Stimulated activated CD8-positive, alpha-beta memory T cell treated with anti-CD3 and anti-CD28 coated beads, Interleukin-7, amount 100 ng/mL, for 4 hours (primary cell): Measurements from ENCODE around the gene TMEM151B.
A peak's percentile ranks its signal among the peaks of the same experiment; 100 is the strongest.
"Not testable (repeated sequence)": the region's sequence is repeated elsewhere in the genome, so short reads cannot be mapped to it uniquely, and the experiment has no call there.

Source experiments
- DNase-seq, 2 donors: peaks; one replicate each; pipeline ENCODE4 v3.0.0-alpha.2; 2020; ENCODE audit warnings: low read depth in 2 of 2

The TMEM151B gene

DNA sequence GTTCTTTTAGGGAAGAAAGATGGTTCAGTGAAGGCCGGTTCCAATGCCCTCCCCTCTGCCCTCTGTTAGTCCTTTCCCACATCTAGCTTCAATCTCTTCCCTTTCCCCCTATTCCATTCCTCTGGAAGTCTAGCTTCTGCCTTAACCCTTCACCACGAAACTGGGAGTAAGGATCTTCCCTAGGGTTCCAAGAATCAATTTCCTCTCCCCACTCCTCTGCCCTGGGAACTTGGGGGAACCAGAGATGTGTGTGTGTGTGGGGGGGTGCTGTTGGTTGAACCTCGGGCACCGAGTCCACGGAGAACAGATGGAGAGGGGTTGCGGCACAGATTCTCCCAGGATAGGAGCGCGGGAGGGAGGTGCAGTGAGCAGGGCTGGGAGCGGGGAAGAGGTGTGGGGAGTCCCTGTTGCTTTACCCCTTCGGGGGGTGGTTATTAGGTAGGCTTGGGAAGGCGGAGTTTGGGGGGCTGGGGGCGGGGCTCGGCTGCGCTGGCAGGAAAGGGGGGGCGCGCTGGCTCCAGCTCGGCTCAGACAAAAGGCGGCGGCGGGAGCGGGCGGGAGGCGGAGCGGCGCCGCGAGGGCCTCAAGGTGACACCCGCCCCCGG lies at the start of gene TMEM151B:
Gene TMEM151B, plus strand, starts transcription at position 530 of the 605 bp plus-strand sequence. CDS start 293 bp downstream, outside the sequence.
- no peak for DNase-seq

DNA sequence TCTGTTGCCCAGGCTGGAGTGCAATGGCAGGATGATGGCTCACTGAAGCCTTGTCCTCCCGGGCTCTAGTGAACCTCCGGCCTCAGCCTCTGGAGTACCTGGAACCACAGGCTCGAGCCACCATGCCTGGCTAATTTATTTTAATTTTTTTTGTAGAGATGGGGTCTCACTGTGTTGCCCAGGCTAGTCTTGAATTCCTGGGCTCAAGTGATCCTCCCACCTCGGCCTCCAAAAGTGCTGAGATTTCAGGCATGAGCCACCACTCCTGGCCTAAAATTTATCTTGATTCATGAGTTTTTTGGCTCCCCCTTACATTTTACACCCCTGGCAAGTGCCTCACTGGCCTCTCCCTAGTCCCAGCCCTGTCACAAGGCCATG lies 49.3 kb upstream of the TMEM151B start:
- no peak for DNase-seq

DNA sequence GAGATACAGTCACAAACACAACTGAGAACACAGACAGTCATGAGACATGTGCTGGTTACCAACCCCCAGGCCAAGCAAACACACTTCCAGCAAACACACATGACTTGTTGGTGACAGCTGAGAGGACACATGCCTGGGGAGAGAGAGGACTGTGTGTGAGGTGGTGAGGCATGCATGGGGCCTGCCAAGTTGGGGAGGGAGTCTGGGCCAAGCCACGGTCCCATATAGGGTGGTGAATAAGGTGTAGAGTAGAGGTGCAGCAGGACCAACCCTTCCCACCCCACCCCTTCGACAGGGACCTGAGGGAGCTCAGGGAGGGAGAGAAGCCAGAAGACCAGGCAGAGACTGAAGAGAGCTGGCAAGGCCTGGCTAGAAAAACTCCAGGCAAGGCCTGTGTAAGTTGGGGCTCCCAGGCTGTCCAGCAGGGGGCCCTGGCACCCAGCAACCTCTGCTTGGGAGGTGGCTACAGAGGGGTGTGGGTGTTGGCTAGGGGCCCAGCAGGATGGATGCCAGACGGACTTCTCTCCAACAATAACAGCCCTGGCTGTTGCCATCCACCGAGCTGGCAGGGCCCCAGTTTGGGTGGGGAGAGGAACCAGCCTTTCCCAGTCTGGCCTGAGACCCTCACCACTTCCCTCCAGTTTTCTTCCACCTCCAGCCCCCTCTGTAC lies 48.8 kb upstream of the TMEM151B start:
- peak; percentile 38 to 50 for DNase-seq

- no peak for DNase-seq
These were observed 48.3 kb upstream of the TMEM151B start for GRCh38 chr6:44221961-44222335.

DNA sequence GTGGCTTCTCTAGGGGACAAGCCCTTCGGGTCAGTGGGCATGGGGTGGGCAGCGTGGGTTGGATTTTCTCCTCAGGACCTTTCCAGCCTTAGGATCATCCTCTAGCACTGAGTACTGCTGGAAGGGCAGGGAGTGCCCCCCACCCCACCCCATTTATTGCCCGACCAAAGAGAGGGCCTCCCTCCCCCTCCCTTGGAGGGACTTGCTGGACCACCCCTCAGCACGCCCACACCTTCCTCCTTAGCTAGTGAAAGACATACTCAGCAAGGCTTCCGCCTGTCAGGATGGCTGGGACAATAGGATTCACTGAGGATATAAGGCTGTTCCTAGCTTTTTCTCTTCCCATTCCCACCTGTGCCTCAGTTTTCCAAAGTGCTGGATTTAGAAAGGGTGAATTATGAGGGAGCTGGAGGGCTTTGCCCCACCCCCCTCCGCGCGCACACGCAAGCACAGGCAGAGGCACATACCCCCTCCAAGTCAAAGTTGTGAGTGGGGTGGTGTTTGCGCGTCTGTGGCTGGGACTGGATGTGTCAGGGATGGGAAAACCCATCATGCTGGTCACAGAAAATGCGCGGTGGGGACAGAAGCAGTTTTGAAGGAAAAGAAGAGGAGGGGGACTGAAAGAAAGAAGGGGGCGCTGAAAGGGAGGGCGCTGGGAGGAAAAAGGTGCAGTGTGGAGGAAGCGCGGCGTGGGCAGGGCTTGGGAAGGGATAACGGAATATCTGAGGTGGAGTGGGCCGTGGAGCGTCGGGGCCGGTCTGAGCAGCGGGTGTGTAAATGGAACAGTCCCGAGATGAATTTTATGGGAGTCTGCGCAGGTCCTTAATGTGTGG lies 47.5 kb upstream of the TMEM151B start:
- DNase-seq, result no peak

GRCh38 chr6:44223319-44224028 lies 46.8 kb upstream of the TMEM151B start, which contains the start of gene SLC29A1:
Gene SLC29A1 (plus strand): TSS chr6:44223595. CDS start chr6:44227314, 3,719 bp downstream.
- DNase-seq, result peak; percentile 69 to 80

GRCh38 chr6:44224029-44224964 lies 46.0 kb upstream of the TMEM151B start:
- no peak for DNase-seq

GRCh38 chr6:44224965-44225305 lies 45.3 kb upstream of the TMEM151B start:
- no peak for DNase-seq

GRCh38 chr6:44225579-44226325 lies 44.5 kb upstream of the TMEM151B start:
- DNase-seq, result no peak

- no peak for DNase-seq
These were observed 43.7 kb upstream of the TMEM151B start for GRCh38 chr6:44226368-44227147.

GRCh38 chr6:44227148-44227793 lies 43.0 kb upstream of the TMEM151B start:
- DNase-seq, result no peak

- DNase-seq, result no peak
These were observed 42.2 kb upstream of the TMEM151B start for GRCh38 chr6:44228031-44228430.

DNA sequence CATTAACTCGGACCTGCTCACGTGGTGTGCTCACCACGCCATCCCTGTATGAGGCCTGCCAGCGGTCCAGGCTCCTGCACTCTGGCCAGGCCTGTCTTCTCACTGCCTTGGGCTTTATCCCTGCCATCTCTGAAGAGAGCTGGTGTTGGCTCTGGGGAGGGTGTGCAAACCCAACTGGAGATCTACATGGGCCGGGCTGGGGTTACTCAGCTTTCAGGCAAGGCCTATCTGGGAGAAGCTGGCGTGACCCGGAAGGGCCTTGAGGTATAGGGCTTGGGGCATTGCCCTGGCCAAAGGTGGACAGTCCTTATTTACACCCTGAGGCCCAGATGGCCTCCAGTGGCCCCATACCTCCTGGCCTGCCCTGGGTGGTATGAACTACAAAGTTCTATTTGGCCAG lies 41.8 kb upstream of the TMEM151B start:
- DNase-seq, result no peak

DNA sequence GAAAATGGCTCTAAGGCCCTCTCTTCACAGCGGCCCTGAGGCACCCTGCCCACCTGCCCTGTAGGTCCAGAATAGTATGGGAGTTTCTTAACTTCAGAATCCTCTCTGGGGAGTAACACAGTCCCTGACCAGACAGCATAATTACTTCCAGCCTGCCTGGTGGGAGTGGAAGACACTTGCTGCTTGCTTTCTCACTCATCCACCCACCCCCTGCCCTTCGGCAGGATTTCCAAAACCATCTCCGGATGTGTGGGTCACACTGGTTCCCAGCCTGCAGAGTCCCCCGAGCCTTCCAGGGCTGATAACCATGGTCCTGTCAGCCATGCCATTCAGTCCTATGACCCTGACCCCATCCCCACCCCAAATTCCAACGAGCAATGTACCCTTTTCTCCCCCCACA lies 41.4 kb upstream of the TMEM151B start:
- DNase-seq, result no peak

DNA sequence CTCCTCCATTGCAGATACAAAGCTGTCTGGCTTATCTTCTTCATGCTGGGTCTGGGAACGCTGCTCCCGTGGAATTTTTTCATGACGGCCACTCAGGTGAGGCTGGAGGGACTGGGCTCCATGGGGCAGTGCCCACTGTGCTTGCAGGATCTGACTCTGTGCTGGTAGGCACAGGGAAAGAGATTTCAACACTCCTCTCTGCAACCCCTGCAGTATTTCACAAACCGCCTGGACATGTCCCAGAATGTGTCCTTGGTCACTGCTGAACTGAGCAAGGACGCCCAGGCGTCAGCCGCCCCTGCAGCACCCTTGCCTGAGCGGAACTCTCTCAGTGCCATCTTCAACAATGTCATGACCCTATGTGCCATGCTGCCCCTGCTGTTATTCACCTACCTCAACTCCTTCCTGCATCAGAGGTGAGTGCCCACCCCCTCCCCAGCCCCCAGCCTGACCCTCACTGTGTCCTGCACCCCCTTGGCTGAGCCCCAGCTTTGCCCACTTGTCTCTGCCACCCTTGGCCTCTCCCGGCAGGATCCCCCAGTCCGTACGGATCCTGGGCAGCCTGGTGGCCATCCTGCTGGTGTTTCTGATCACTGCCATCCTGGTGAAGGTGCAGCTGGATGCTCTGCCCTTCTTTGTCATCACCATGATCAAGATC lies 40.7 kb upstream of the TMEM151B start:
- no peak for DNase-seq

DNA sequence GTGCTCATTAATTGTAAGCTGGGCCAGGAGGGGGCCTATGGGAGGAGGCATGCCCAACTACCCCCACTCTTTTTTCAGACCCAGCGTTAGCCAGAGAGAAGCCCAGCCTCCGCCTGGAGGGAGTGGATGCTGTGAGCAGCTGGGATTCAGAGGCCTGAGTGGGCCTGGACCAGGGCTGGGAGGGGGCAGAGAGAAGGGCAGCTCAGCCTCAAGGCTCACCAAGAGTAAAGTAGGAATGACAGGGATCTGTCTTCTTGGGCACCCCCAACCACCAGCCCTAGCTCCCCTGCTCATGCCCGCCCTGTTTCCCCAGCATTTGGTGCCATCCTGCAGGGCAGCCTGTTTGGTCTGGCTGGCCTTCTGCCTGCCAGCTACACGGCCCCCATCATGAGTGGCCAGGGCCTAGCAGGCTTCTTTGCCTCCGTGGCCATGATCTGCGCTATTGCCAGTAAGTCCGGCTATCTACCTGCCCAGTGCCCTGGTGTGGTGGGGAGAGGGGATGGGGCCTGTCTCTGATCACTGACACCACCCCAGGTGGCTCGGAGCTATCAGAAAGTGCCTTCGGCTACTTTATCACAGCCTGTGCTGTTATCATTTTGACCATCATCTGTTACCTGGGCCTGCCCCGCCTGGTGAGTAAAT lies 40.1 kb upstream of the TMEM151B start:
- DNase-seq, result no peak

DNA sequence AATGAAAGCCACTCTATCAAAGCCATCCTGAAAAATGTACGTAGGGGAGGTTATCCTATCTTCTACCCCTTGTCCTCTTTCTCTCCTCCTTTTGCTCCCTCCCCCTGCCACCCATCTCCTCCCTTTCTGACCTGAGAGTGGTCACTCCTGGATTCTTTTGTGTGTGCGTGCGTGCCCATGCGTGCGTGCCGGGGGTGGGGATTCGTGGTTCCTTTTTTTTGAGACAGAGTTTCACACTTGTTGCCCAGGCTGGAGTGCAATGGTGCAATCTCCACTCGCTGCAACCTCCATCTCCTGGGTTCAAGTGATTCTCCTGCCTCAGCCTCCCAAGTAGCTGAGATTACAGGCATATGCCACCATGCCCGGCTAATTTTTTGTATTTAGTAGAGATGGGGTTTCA lies 38.8 kb upstream of the TMEM151B start:
- not testable (repeated sequence) for DNase-seq
